ENCODE data around the gene PHACTR1. TPM values are rescaled to one million over a fixed set of nuclear protein-coding genes. Genes with fewer than 3 reads are reported as not detected.

Gene PHACTR1
- total RNA-seq, 2 experiments from 2014 or later: 1.3 to 2.3 TPM

GRCh38 chr6:13166269-13166668 lies 449.7 kb downstream of the PHACTR1 start:
- TF ChIP-seq, protein P1, sequence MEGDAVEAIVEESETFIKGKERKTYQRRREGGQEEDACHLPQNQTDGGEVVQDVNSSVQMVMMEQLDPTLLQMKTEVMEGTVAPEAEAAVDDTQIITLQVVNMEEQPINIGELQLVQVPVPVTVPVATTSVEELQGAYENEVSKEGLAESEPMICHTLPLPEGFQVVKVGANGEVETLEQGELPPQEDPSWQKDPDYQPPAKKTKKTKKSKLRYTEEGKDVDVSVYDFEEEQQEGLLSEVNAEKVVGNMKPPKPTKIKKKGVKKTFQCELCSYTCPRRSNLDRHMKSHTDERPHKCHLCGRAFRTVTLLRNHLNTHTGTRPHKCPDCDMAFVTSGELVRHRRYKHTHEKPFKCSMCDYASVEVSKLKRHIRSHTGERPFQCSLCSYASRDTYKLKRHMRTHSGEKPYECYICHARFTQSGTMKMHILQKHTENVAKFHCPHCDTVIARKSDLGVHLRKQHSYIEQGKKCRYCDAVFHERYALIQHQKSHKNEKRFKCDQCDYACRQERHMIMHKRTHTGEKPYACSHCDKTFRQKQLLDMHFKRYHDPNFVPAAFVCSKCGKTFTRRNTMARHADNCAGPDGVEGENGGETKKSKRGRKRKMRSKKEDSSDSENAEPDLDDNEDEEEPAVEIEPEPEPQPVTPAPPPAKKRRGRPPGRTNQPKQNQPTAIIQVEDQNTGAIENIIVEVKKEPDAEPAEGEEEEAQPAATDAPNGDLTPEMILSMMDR (IDR thresholded peaks at IDR 0.05): no peak
- CTCF ChIA-PET: no interaction called here
- peaks cover 19% of the 10 kb centered on the region for H3K27me3 Mint-ChIP-seq

DNA sequence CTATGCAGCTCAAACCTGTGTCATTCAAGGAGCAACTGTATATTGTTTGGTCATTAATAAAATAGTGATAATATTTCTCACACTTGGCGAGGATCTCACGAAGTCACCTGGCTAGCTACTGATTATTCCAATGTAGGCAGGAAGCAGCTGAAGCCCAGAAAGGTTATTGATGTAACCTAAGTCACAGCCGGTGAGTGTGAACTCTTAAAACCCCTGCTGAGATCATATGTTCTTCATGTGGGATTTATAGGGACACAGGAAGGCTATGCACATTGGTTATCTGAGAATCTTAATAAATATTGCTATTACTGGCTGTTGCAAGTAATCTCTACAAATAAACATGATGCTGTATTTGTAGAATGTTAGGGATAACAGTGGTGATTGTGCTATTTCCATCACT lies 450.3 kb downstream of the PHACTR1 start:
- Histone ChIP-seq H3K36me3 (ENCODE audit: insufficient read depth, low read length) (no peaks in the 10 kb centered on the region), H3K4me1 (ENCODE audit: insufficient read depth, low read length) (peaks cover 2% of the 10 kb centered on the region), H3K9me3 (ENCODE audit: control insufficient read depth in 1 of 2, insufficient read depth in 1 of 2, low read length in 2 of 2) (no peaks in the 10 kb centered on the region), H3K27me3 (ENCODE audit: control insufficient read depth in 1 of 2, insufficient read depth in 2 of 2, low read length in 2 of 2) (peaks cover 0 to 3% of the 10 kb centered on the region in 2 experiments), H3K27ac (ENCODE audit: low read depth in 1 of 2, low read length in 2 of 2) (no peak overlapping the region), H3K4me3 (ENCODE audit: low read length) (no peak overlapping the region)
- intact Hi-C loops (cut with DNase I, micrococcal nuclease): no loop called here
- ChIA-PET CTCF (no interaction called here), POLR2A (no interaction called here)
- no peak overlapping the region for H3K27ac Mint-ChIP-seq
- TF ChIP-seq, protein P1 (IDR thresholded peaks at IDR 0.05): no peak
- peaks cover 6% of the 10 kb centered on the region for H3K4me1 Mint-ChIP-seq (ENCODE audit: low read depth)
- no peak overlapping the region for H3K4me3 Mint-ChIP-seq
- peaks cover 20% of the 10 kb centered on the region for H3K27me3 Mint-ChIP-seq
- DNase-seq (no peak), ATAC-seq (ENCODE audit: poor library complexity) (no peak)
- no peaks in the 10 kb centered on the region for H3K36me3 Mint-ChIP-seq (ENCODE audit: low read depth)
- H3K9me3 Mint-ChIP-seq: no peaks in the 10 kb centered on the region

More at GRCh38 chr6:13166269-13166668, 449.7 kb downstream of the PHACTR1 start:
- Mint-ChIP-seq H3K9me3 (no peaks in the 10 kb centered on the region), H3K36me3 (ENCODE audit: low read depth) (no peaks in the 10 kb centered on the region), H3K4me3 (no peak overlapping the region), H3K27ac (no peak overlapping the region), H3K4me1 (ENCODE audit: low read depth) (peaks cover 6% of the 10 kb centered on the region)
- H3K36me3 ChIP-seq (ENCODE audit: insufficient read depth, low read length): no peaks in the 10 kb centered on the region
- POLR2A ChIA-PET: no interaction called here
- H3K4me3 ChIP-seq (ENCODE audit: low read length): no peak overlapping the region
- no peaks in the 10 kb centered on the region for H3K9me3 ChIP-seq (ENCODE audit: control insufficient read depth in 1 of 2, insufficient read depth in 1 of 2, low read length in 2 of 2)
- peaks cover 0 to 3% of the 10 kb centered on the region in 2 experiments for H3K27me3 ChIP-seq (ENCODE audit: control insufficient read depth in 1 of 2, insufficient read depth in 2 of 2, low read length in 2 of 2)
- DNase-seq (no peak), ATAC-seq (ENCODE audit: poor library complexity) (no peak)
- no peak overlapping the region for H3K27ac ChIP-seq (ENCODE audit: low read depth in 1 of 2, low read length in 2 of 2)
- H3K4me1 ChIP-seq (ENCODE audit: insufficient read depth, low read length): peaks cover 2% of the 10 kb centered on the region
- intact Hi-C loops (cut with DNase I, micrococcal nuclease): no loop called here

DNA sequence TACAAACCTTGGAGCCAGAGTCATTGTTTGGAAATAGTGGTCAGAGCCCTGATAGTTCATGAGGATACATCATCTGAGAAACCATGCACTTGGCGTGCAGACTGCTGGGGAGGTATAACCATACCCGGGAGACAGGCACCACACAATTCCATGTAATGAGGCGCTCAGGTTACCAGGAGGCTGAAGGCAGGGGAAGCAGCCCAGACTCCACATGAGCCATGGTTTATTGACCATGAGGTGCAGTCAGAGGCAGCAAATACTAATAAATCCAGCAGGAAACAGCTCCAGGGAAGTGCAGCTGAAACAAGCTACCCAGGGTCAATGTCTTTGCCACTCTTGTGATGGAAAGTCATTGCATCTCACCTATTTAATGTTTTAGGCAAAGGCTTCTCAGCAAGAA lies 455.7 kb downstream of the PHACTR1 start:
- intact Hi-C loops (cut with DNase I, micrococcal nuclease): no loop called here
- H3K27me3 ChIP-seq (ENCODE audit: control insufficient read depth in 1 of 2, insufficient read depth in 2 of 2, low read length in 2 of 2): peaks cover 3 to 8% of the 10 kb centered on the region in 2 experiments
- no peak overlapping the region for H3K4me3 Mint-ChIP-seq
- no peaks in the 10 kb centered on the region for H3K36me3 ChIP-seq (ENCODE audit: insufficient read depth, low read length)
- H3K27ac ChIP-seq (ENCODE audit: low read depth in 1 of 2, low read length in 2 of 2): no peak overlapping the region
- DNase-seq (no peak), ATAC-seq (ENCODE audit: poor library complexity) (no peak)
- no peaks in the 10 kb centered on the region for H3K36me3 Mint-ChIP-seq (ENCODE audit: low read depth)
- TF ChIP-seq, protein P1 (IDR thresholded peaks at IDR 0.05): no peak
- no peaks in the 10 kb centered on the region for H3K9me3 Mint-ChIP-seq
- H3K27me3 Mint-ChIP-seq: peaks cover 26% of the 10 kb centered on the region
- H3K4me1 Mint-ChIP-seq (ENCODE audit: low read depth): no peaks in the 10 kb centered on the region
- POLR2A ChIA-PET: no interaction called here
- no peak overlapping the region for H3K4me3 ChIP-seq (ENCODE audit: low read length)
- no peaks in the 10 kb centered on the region for H3K4me1 ChIP-seq (ENCODE audit: insufficient read depth, low read length)
- CTCF ChIA-PET: no interaction called here
- H3K9me3 ChIP-seq (ENCODE audit: control insufficient read depth in 1 of 2, insufficient read depth in 1 of 2, low read length in 2 of 2): no peaks in the 10 kb centered on the region
- H3K27ac Mint-ChIP-seq: no peak overlapping the region

All from CD4-positive, alpha-beta T cell (primary cell).